ENCODE measurements around the gene KCNJ8. TPM values are rescaled to one million over a fixed set of nuclear protein-coding genes. Genes with fewer than 3 reads are reported as not detected.

Gene KCNJ8
- total RNA-seq, 1 donor from 2014 or later = 17.2 TPM

- no peaks in the 10 kb centered on the region for H3K9me3 ChIP-seq
- no peak overlapping the region for H3K4me3 ChIP-seq
- no peak overlapping the region for H3K27ac ChIP-seq
- DNase-seq (ENCODE audit: extremely low spot score in 2 of 2) = no peak
- intact Hi-C loops (cut with DNase I) = loop anchor here (10.0 kb wide), 1 partner anchor 63 kb away; no protein-coding TSS in a partner anchor
- peaks cover 7% of the 10 kb centered on the region for H3K4me1 ChIP-seq
- H3K27me3 ChIP-seq = no peaks in the 10 kb centered on the region
- H3K36me3 ChIP-seq = no peaks in the 10 kb centered on the region
- TF ChIP-seq POLR2AphosphoS5 (IDR thresholded peaks at IDR 0.05; ENCODE audit: insufficient read depth in 1 of 2, low read depth in 1 of 2) (no peak), CTCF (IDR thresholded peaks at IDR 0.05) (no peak), POLR2A (IDR thresholded peaks at IDR 0.05) (no peak)
Observed at GRCh38 chr12:21771311-21771710, 3.2 kb downstream of the KCNJ8 start.

- DNase-seq (ENCODE audit: extremely low spot score in 2 of 2) = no peak
- Histone ChIP-seq H3K9me3 (no peaks in the 10 kb centered on the region), H3K36me3 (peaks cover 0 to 9% of the 10 kb centered on the region in 2 donors), H3K27ac (no peak overlapping the region), H3K27me3 (no peaks in the 10 kb centered on the region), H3K4me1 (no peaks in the 10 kb centered on the region), H3K4me3 (no peak overlapping the region)
- intact Hi-C loops (cut with DNase I) = no loop called here
- TF ChIP-seq CTCF (IDR thresholded peaks at IDR 0.05) = no peak
- TF ChIP-seq POLR2A (IDR thresholded peaks at IDR 0.05) = no peak
- no peak for TF ChIP-seq POLR2AphosphoS5 (IDR thresholded peaks at IDR 0.05; ENCODE audit: insufficient read depth in 1 of 2, low read depth in 1 of 2)
Observed at GRCh38 chr12:21769307-21769706, 5.2 kb downstream of the KCNJ8 start.

GRCh38 chr12:21766403-21766802, 8.1 kb downstream of the KCNJ8 start:
- Histone ChIP-seq H3K27ac (no peak overlapping the region), H3K9me3 (no peaks in the 10 kb centered on the region), H3K4me3 (no peak overlapping the region), H3K27me3 (no peaks in the 10 kb centered on the region), H3K4me1 (no peaks in the 10 kb centered on the region), H3K36me3 (peaks cover 0 to 9% of the 10 kb centered on the region in 2 donors)
- intact Hi-C loops (cut with DNase I) = no loop called here
- DNase-seq (ENCODE audit: extremely low spot score in 2 of 2) = no peak
- TF ChIP-seq CTCF (IDR thresholded peaks at IDR 0.05) = no peak
- no peak for TF ChIP-seq POLR2AphosphoS5 (IDR thresholded peaks at IDR 0.05; ENCODE audit: insufficient read depth in 1 of 2, low read depth in 1 of 2)
- TF ChIP-seq POLR2A (IDR thresholded peaks at IDR 0.05) = no peak

- no peak for TF ChIP-seq POLR2A (IDR thresholded peaks at IDR 0.05)
- TF ChIP-seq CTCF (IDR thresholded peaks at IDR 0.05) = no peak
- TF ChIP-seq POLR2AphosphoS5 (IDR thresholded peaks at IDR 0.05; ENCODE audit: insufficient read depth in 1 of 2, low read depth in 1 of 2) = no peak
- no peaks in the 10 kb centered on the region for H3K9me3 ChIP-seq
- no peak overlapping the region for H3K4me3 ChIP-seq
- DNase-seq (ENCODE audit: extremely low spot score in 2 of 2) = no peak
- no peak overlapping the region for H3K27ac ChIP-seq
- H3K36me3 ChIP-seq = peaks cover 0 to 9% of the 10 kb centered on the region in 2 donors
- no peaks in the 10 kb centered on the region for H3K27me3 ChIP-seq
- intact Hi-C loops (cut with DNase I) = no loop called here
- H3K4me1 ChIP-seq = no peaks in the 10 kb centered on the region
Observed at GRCh38 chr12:21764950-21765349, 9.6 kb downstream of the KCNJ8 start.

GRCh38 chr12:21764065-21764464, 10.4 kb downstream of the KCNJ8 start:
- H3K36me3 ChIP-seq = peaks cover 0 to 9% of the 10 kb centered on the region in 2 donors
- no peak for TF ChIP-seq POLR2AphosphoS5 (IDR thresholded peaks at IDR 0.05; ENCODE audit: insufficient read depth in 1 of 2, low read depth in 1 of 2)
- TF ChIP-seq POLR2A (IDR thresholded peaks at IDR 0.05) = no peak
- TF ChIP-seq CTCF (IDR thresholded peaks at IDR 0.05) = no peak
- H3K27ac ChIP-seq = no peak overlapping the region
- H3K9me3 ChIP-seq = no peaks in the 10 kb centered on the region
- H3K4me1 ChIP-seq = no peaks in the 10 kb centered on the region
- H3K27me3 ChIP-seq = no peaks in the 10 kb centered on the region
- DNase-seq (ENCODE audit: extremely low spot score in 2 of 2) = no peak
- no peak overlapping the region for H3K4me3 ChIP-seq
- intact Hi-C loops (cut with DNase I) = no loop called here
